Choroid plexus epithelial cell (primary cell): Measurements from ENCODE around the gene BHMT2.

ENCODE experiments used
- DNase-seq: peaks from one replicate; pipeline ENCODE4 v3.0.0-alpha.2; 2010; ENCODE audit warnings: low read depth
- H3K4me3 ChIP-seq: 2 replicates; pipeline ENCODE4 v1.5.1; 2011; ENCODE audit warnings: low read depth, mild to moderate bottlenecking, control low read depth, low read length, moderate library complexity
- CTCF ChIP-seq: conservative IDR thresholded peaks from 2 replicates; pipeline ENCODE4 v1.5.1; 2011; ENCODE audit warnings: low read depth, mild to moderate bottlenecking, control low read depth, inconsistent platforms, low read length, moderate library complexity

Gene BHMT2

GRCh38 chr5:79077680-79078365 is 8.3 kb downstream of the BHMT2 start:
- H3K4me3 ChIP-seq, result no peak overlapping the region
- no peak for DNase-seq
- no peak for TF ChIP-seq CTCF

GRCh38 chr5:79080804-79081203 is 11.2 kb downstream of the BHMT2 start:
- TF ChIP-seq CTCF, result no peak
- no peak for DNase-seq
- H3K4me3 ChIP-seq, result no peak overlapping the region

GRCh38 chr5:79081779-79082178 is 12.2 kb downstream of the BHMT2 start:
- H3K4me3 ChIP-seq, result no peak overlapping the region
- TF ChIP-seq CTCF, result no peak
- no peak for DNase-seq

GRCh38 chr5:79086116-79086515 is 16.5 kb downstream of the BHMT2 start:
- no peak for DNase-seq
- no peak for TF ChIP-seq CTCF
- H3K4me3 ChIP-seq, result no peak overlapping the region

- TF ChIP-seq CTCF, result no peak
- DNase-seq, result no peak
- H3K4me3 ChIP-seq, result no peak overlapping the region
These were observed 18.9 kb downstream of the BHMT2 start for GRCh38 chr5:79088507-79088906.

GRCh38 chr5:79091064-79091463 is 21.5 kb downstream of the BHMT2 start:
- DNase-seq, result peak; percentile 13
- TF ChIP-seq CTCF, result no peak
- H3K4me3 ChIP-seq, result no peak overlapping the region

- TF ChIP-seq CTCF, result no peak
- no peak for DNase-seq
- H3K4me3 ChIP-seq, result no peak overlapping the region
These were observed 24.2 kb downstream of the BHMT2 start for GRCh38 chr5:79093762-79094161.
